A673 (cell line): Measurements from ENCODE around the gene RGS9BP. TPM values are rescaled to one million over a fixed set of nuclear protein-coding genes. Genes with fewer than 3 reads are reported as not detected.

Source experiments
- BruUV-seq: library from RNA; stranded (reverse); fragments of 400-500 nt; replicated peaks from 2 replicates; lab custom pipeline; 2021; lab: Mats Ljungman, UMichigan
- CTCF ChIA-PET: fragments of 300-600 bp; sonication (Branson Sonifier 250); formaldehyde crosslinking; loops from one replicate; lab custom pipeline; 2022; ENCODE audit warnings: antibody characterized with exemption; lab: Charles Lee
- POLR2A ChIA-PET: fragments of 300-600 bp; sonication (Branson Sonifier 250); formaldehyde crosslinking; loops from one replicate; lab custom pipeline; 2022; ENCODE audit warnings: antibody characterized with exemption; ENCODE audit not compliant: low non-redundant PET; lab: Charles Lee
- DNase-seq: peaks from one replicate; pipeline ENCODE4 v3.0.0-alpha.2; 2015; ENCODE audit warnings: low spot score
- H3K27ac ChIP-seq: fragments of 200-600 bp; sonication (generic); 2 replicates; pipeline ENCODE4 v1.5.1; 2016; ENCODE audit warnings: mixed run types, low read depth, mild to moderate bottlenecking, mixed read lengths, antibody characterized with exemption, low read length; ENCODE audit not compliant: poor library complexity, severe bottlenecking
- H3K27me3 ChIP-seq: fragments of 200-600 bp; sonication (generic); replicated peaks from 2 replicates; pipeline ENCODE4 v1.6.1; 2017; ENCODE audit warnings: mixed run types, low read depth, mild to moderate bottlenecking, mixed read lengths, antibody characterized with exemption, low read length; ENCODE audit not compliant: insufficient read depth, poor library complexity
- H3K36me3 ChIP-seq: fragments of 200-600 bp; sonication (generic); 2 replicates; pipeline ENCODE4 v1.6.1; 2016; ENCODE audit warnings: mixed run types, mild to moderate bottlenecking, mixed read lengths, antibody characterized with exemption, low read length; ENCODE audit not compliant: insufficient read depth, poor library complexity, severe bottlenecking
- H3K4me1 ChIP-seq: fragments of 200-600 bp; sonication (generic); 2 replicates; pipeline ENCODE4 v1.6.1; 2017; ENCODE audit warnings: mixed run types, mild to moderate bottlenecking, mixed read lengths, antibody characterized with exemption, low read length; ENCODE audit not compliant: insufficient read depth, poor library complexity, severe bottlenecking
- H3K4me3 ChIP-seq: fragments of 200-600 bp; sonication (generic); 2 replicates; pipeline ENCODE4 v1.5.1; 2016; ENCODE audit warnings: low read depth, mixed run types, mild to moderate bottlenecking, mixed read lengths, low read length; ENCODE audit not compliant: poor library complexity, severe bottlenecking
- H3K9me3 ChIP-seq: fragments of 200-600 bp; sonication (generic); 2 replicates; pipeline ENCODE4 v1.6.1; 2016; ENCODE audit warnings: mixed run types, low read depth, mild to moderate bottlenecking, mixed read lengths, antibody characterized with exemption, low read length; ENCODE audit not compliant: poor library complexity, severe bottlenecking
- CTCF ChIP-seq: fragments of 300-800, 200-600 bp; sonication (generic); conservative IDR thresholded peaks from 2 replicates; pipeline ENCODE4 v1.5.1; 2017; ENCODE audit warnings: low read depth, mild to moderate bottlenecking, antibody characterized with exemption, low read length, moderate library complexity, mixed read lengths
- EZH2 ChIP-seq: fragments of 200-600 bp; sonication (generic); IDR thresholded peaks from 2 replicates; pipeline ENCODE4 v1.6.1; 2017; ENCODE audit warnings: borderline replicate concordance, low read depth, mild to moderate bottlenecking, mixed read lengths, antibody characterized with exemption, low read length; ENCODE audit not compliant: poor library complexity, severe bottlenecking
- intact Hi-C: fragments of 100-400 bp; cut with micrococcal nuclease; formaldehyde crosslinking; loops from one replicate; pipeline ENCODE4 v1.10.0; 2022; ENCODE audit not compliant: unreplicated experiment
- total RNA-seq: library from RNA; stranded (reverse); gene quantifications from 2 replicates; pipeline ENCODE4 v1.2.3, GENCODE V29; 2021

Gene RGS9BP
- total RNA-seq, 1 experiment from 2014 or later = 0.15 TPM

GRCh38 chr19:32674153-32674930 is 1.3 kb upstream of the RGS9BP start:
- ChIA-PET POLR2A (no interaction called here), CTCF (no interaction called here)
- Histone ChIP-seq H3K36me3 (no peaks in the 10 kb centered on the region), H3K27me3 (peaks cover 6% of the 10 kb centered on the region), H3K27ac (peak overlapping the region; percentile 40), H3K4me3 (peak overlapping the region; percentile 73), H3K4me1 (peaks cover 41% of the 10 kb centered on the region), H3K9me3 (no peaks in the 10 kb centered on the region)
- BruUV-seq = no TSS peak
- no peak for DNase-seq
- intact Hi-C loops = no loop called here
- TF ChIP-seq EZH2 = no peak
- TF ChIP-seq CTCF = no peak

GRCh38 chr19:32674931-32675719 is 523 bp upstream of the RGS9BP start, which contains the start of gene ANKRD27:
TSS of gene ANKRD27 (minus strand) at chr19:32675180. CDS start at chr19:32659015, 16,165 bp downstream.
- Histone ChIP-seq H3K9me3 (no peaks in the 10 kb centered on the region), H3K36me3 (no peaks in the 10 kb centered on the region), H3K4me1 (peaks cover 34% of the 10 kb centered on the region), H3K27me3 (peaks cover 6% of the 10 kb centered on the region), H3K27ac (peak within 1 kb of the TSS; percentile 40), H3K4me3 (peak within 1 kb of the TSS; percentile 73)
- CTCF ChIA-PET = no interaction called here
- POLR2A ChIA-PET = no interaction called here
- TF ChIP-seq EZH2 = no peak
- no peak for TF ChIP-seq CTCF
- no TSS peak for BruUV-seq
- DNase-seq = peak; percentile 99
- intact Hi-C loops = no loop called here

GRCh38 chr19:32676186-32676894 is 692 bp downstream of the RGS9BP start:
- Histone ChIP-seq H3K27me3 (peaks cover 6% of the 10 kb centered on the region), H3K27ac (no peak overlapping the region), H3K4me1 (peaks cover 32% of the 10 kb centered on the region), H3K9me3 (no peaks in the 10 kb centered on the region), H3K36me3 (no peaks in the 10 kb centered on the region), H3K4me3 (peak overlapping the region; percentile 73)
- DNase-seq = no peak
- no TSS peak for BruUV-seq
- ChIA-PET POLR2A (interaction anchor here (0.6 kb wide), 1 partner anchor 12 kb away, joined by 3 read pairs; no protein-coding TSS in a partner anchor), CTCF (no interaction called here)
- TF ChIP-seq CTCF = no peak
- no peak for TF ChIP-seq EZH2
- intact Hi-C loops = no loop called here
